ENCODE measurements around the gene ABCG8.
"Not testable (repeated sequence)": the region's sequence is repeated elsewhere in the genome, so short reads cannot be mapped to it uniquely, and the experiment has no call there.

The ABCG8 gene

DNA sequence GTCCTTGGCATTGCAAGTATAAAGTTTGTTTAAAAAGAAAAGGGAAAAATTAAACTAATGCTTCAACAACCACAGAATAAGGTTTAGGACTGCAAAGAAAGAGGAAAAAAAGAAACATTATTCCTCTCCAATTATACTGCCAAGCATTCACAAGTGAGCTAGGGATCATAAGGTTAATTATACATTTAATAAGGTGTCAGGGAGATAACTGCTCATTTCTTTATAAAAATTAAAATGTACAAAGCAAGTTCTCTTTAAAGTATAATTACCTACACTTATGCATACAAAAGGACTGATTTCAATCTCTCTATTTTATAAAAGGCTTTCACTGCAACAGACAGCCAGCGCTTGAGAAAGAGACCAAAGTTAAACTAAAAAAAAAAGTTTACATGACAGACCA lies 58.1 kb downstream of the ABCG8 start:
- H3K4me1 ChIP-seq (ENCODE audit: control insufficient read depth, insufficient read depth, low read length) = no peaks in the 10 kb centered on the region
- H3K27ac ChIP-seq (ENCODE audit: low read depth, low read length) = no peak overlapping the region
- H3K9me3 ChIP-seq (ENCODE audit: control insufficient read depth, insufficient read depth, low read depth, low read length) = no peaks in the 10 kb centered on the region
- H3K36me3 ChIP-seq (ENCODE audit: control insufficient read depth, insufficient read depth, low read length) = peaks cover 99% of the 10 kb centered on the region
- no peaks in the 10 kb centered on the region for H3K27me3 ChIP-seq (ENCODE audit: control insufficient read depth, insufficient read depth, low read length)
- no peak overlapping the region for H3K9ac ChIP-seq (ENCODE audit: low read length)
- no peak overlapping the region for H3K4me3 ChIP-seq (ENCODE audit: low read depth, low read length)

DNA sequence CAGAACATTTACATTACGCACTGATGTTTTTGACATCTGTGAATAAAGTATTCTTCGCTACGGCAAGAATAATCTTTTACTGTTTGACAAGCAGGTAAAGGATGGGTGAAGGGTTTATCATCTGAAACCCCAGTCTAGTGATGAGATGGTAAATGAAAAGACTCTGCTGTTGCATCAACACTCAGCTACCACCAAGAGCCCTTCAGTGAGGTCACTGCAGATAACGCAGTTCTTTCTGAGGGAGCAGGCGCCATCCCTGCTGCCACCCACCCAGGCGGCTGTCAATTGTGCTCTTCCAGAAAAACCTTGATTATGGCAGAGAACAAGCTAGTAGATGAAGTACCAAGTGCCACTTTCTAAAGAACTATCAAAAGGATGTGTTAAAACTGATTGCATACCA lies 58.7 kb downstream of the ABCG8 start:
- H3K4me3 ChIP-seq (ENCODE audit: low read depth, low read length) = no peak overlapping the region
- H3K27ac ChIP-seq (ENCODE audit: low read depth, low read length) = no peak overlapping the region
- H3K9ac ChIP-seq (ENCODE audit: low read length) = no peak overlapping the region
- no peaks in the 10 kb centered on the region for H3K27me3 ChIP-seq (ENCODE audit: control insufficient read depth, insufficient read depth, low read length)
- H3K9me3 ChIP-seq (ENCODE audit: control insufficient read depth, insufficient read depth, low read depth, low read length) = no peaks in the 10 kb centered on the region
- H3K4me1 ChIP-seq (ENCODE audit: control insufficient read depth, insufficient read depth, low read length) = no peaks in the 10 kb centered on the region
- peaks cover 98% of the 10 kb centered on the region for H3K36me3 ChIP-seq (ENCODE audit: control insufficient read depth, insufficient read depth, low read length)

DNA sequence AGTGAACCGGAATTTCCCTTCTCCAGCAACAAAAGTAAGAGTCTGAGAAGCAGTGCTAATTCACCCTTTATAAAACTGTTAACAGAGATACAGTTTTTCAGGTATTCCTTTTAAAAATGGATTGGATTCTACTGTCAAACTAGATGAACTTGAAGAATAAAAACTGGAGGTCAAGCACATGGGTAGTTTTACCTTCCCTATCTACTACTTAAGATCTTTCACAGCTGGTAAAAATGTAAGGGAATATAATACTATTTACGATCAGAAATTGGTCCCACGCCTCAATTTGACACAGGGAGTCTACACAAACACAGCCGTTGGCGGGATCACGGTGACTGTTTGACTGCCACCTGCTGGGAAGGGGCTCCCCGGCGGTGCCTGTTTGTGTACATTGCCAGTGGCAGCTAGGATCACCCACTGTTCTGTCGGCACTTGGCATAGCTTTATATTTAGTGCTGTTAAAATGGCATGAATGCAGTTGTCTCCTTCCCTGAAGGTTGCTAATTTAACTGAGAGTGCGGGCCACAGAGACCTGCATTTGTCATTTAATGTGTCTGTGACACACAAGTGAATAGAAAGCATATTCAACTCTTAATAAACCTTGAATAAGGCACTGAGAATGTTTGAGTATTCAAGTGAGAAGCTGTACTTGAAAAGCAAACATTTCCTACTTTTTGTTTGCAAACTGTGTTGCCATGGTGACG lies 59.5 kb downstream of the ABCG8 start:
- Histone ChIP-seq H3K4me1 (ENCODE audit: control insufficient read depth, insufficient read depth, low read length) (no peaks in the 10 kb centered on the region), H3K27me3 (ENCODE audit: control insufficient read depth, insufficient read depth, low read length) (no peaks in the 10 kb centered on the region), H3K4me3 (ENCODE audit: low read depth, low read length) (no peak overlapping the region), H3K36me3 (ENCODE audit: control insufficient read depth, insufficient read depth, low read length) (peaks cover 97% of the 10 kb centered on the region), H3K9me3 (ENCODE audit: control insufficient read depth, insufficient read depth, low read depth, low read length) (no peaks in the 10 kb centered on the region), H3K9ac (ENCODE audit: low read length) (no peak overlapping the region), H3K27ac (ENCODE audit: low read depth, low read length) (no peak overlapping the region)

DNA sequence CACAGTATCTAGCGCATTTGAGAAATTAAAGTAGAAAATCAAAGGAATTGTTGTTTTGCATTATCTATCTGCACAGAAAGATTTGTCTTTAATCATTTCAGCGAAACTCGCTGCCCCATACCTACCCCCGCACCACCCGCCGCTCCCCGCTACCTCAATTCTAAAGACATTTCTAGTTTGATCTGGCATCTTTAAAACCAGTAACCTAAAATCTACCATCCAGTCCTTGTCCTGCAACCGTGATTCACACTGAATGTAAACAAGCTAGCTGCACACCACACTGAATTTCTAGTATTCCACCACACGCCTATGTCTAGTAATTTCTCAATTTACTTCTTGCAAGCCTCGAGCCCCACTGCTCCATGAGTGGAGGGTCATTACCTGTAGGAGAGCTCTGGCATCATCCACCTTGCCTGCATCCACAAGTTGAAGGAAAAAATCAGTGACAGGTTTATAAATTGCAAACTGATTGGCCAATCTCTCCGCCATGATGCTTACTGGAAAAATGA lies 60.1 kb downstream of the ABCG8 start:
- Histone ChIP-seq H3K9me3 (ENCODE audit: control insufficient read depth, insufficient read depth, low read depth, low read length) (no peaks in the 10 kb centered on the region), H3K27ac (ENCODE audit: low read depth, low read length) (no peak overlapping the region), H3K4me3 (ENCODE audit: low read depth, low read length) (no peak overlapping the region), H3K27me3 (ENCODE audit: control insufficient read depth, insufficient read depth, low read length) (no peaks in the 10 kb centered on the region), H3K4me1 (ENCODE audit: control insufficient read depth, insufficient read depth, low read length) (no peaks in the 10 kb centered on the region), H3K36me3 (ENCODE audit: control insufficient read depth, insufficient read depth, low read length) (peaks cover 96% of the 10 kb centered on the region), H3K9ac (ENCODE audit: low read length) (no peak overlapping the region)

DNA sequence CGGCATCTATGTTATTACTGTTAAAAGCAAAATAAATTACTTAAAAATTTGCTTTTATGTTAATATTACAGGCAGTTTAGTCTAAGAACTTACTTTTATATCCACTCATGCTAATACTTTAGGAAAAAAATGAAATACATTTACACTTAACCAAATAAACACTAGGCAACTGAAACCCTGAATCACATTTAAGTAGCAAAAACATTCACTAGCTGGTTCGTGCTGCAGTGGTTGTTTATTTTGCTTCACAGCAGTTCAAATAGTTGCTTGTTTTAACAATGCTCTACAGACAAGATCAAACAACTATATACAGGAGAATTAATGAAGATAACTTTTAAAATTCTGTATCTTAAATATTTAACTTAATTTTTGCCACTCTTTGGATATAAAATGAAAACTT lies 60.8 kb downstream of the ABCG8 start:
- peaks cover 93% of the 10 kb centered on the region for H3K36me3 ChIP-seq (ENCODE audit: control insufficient read depth, insufficient read depth, low read length)
- H3K27me3 ChIP-seq (ENCODE audit: control insufficient read depth, insufficient read depth, low read length) = no peaks in the 10 kb centered on the region

DNA sequence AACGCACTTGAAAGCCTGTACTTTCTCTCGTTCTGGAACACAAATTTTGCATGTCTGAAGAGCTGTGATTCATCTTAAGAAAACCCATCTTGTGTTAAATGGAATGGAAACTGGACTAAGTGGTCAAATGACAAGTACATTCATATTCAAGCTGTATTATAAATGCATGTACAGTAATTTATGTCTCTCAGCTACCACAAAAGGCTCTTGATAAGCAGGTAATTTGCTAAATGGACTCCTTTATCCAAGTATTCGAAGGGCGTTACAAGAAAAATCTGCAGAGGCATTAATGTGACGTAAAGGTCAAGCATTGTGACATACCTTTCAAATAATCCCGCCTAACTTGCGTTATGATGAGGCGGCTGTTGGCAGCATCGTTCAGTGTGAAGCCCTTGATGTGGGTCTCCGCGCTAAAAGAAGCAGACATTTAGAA lies 66.6 kb downstream of the ABCG8 start:
- peaks cover 82% of the 10 kb centered on the region for H3K36me3 ChIP-seq (ENCODE audit: control insufficient read depth, insufficient read depth, low read length)
- H3K27me3 ChIP-seq (ENCODE audit: control insufficient read depth, insufficient read depth, low read length) = no peaks in the 10 kb centered on the region
- no peak overlapping the region for H3K9ac ChIP-seq (ENCODE audit: low read length)
- H3K4me3 ChIP-seq (ENCODE audit: low read depth, low read length) = no peak overlapping the region
- H3K9me3 ChIP-seq (ENCODE audit: control insufficient read depth, insufficient read depth, low read depth, low read length) = no peaks in the 10 kb centered on the region
- H3K27ac ChIP-seq (ENCODE audit: low read depth, low read length) = no peak overlapping the region
- H3K4me1 ChIP-seq (ENCODE audit: control insufficient read depth, insufficient read depth, low read length) = no peaks in the 10 kb centered on the region

More for the DNA sequence above, 60.8 kb downstream of the ABCG8 start:
- no peak overlapping the region for H3K27ac ChIP-seq (ENCODE audit: low read depth, low read length)
- H3K4me3 ChIP-seq (ENCODE audit: low read depth, low read length) = no peak overlapping the region
- H3K9me3 ChIP-seq (ENCODE audit: control insufficient read depth, insufficient read depth, low read depth, low read length) = no peaks in the 10 kb centered on the region
- no peak overlapping the region for H3K9ac ChIP-seq (ENCODE audit: low read length)
- no peaks in the 10 kb centered on the region for H3K4me1 ChIP-seq (ENCODE audit: control insufficient read depth, insufficient read depth, low read length)

DNA sequence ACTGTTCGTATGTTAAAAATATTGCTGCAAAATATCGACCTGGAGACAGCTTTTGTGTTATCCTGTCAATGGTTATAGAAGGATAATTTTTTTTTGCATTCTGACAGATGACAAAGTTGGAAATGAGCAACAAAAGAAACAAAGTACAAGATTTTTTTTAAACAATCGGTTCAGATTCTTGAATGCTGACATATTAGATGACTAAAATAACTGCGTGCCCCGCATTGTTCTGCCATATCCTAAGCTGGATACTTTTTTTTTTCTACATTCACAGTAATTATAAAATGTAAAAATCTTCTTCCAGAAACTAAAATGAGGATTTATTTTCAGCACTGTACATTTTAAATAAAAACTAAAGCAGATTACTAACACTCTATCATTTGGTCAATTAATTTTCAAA lies 67.1 kb downstream of the ABCG8 start:
- Histone ChIP-seq H3K36me3 (ENCODE audit: control insufficient read depth, insufficient read depth, low read length) (peaks cover 82% of the 10 kb centered on the region), H3K9ac (ENCODE audit: low read length) (no peak overlapping the region)

DNA sequence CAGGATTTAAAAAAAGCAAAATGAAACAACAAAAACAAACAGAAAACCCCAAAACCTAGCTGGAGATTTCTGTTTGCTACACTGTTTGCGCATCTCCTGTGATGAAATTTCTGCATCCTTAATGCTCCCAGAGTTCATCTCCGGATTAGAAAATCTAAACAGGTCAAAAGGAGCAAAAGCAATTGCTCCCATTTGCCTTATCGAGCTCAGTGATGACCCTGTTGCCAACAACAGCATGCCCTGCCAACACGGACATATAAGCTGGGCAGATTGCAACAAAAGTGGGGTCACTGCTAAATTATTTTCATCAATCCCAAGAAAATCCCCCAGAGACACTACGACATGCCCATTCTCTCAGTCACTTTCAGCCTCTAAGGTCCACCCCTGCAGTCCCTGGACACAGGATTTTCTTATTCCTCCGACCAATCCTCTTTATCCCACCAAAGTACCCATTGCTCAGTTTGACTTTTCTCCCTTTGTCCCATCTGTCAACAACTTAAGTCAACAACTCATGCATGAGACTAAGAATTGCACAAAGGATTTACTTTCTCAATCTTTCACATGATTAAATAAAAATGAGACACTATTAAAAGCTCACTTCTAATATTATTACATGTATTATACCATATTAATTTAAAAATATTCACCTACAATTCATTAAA lies 67.8 kb downstream of the ABCG8 start:
- no peaks in the 10 kb centered on the region for H3K27me3 ChIP-seq (ENCODE audit: control insufficient read depth, insufficient read depth, low read length)
- no peak overlapping the region for H3K9ac ChIP-seq (ENCODE audit: low read length)
- no peaks in the 10 kb centered on the region for H3K4me1 ChIP-seq (ENCODE audit: control insufficient read depth, insufficient read depth, low read length)
- peaks cover 82% of the 10 kb centered on the region for H3K36me3 ChIP-seq (ENCODE audit: control insufficient read depth, insufficient read depth, low read length)
- no peak overlapping the region; the same call in 1 of the 2 replicates for H3K27ac ChIP-seq (ENCODE audit: low read depth, low read length)
- H3K4me3 ChIP-seq (ENCODE audit: low read depth, low read length) = no peak overlapping the region
- H3K9me3 ChIP-seq (ENCODE audit: control insufficient read depth, insufficient read depth, low read depth, low read length) = no peaks in the 10 kb centered on the region

More for the DNA sequence above, 67.1 kb downstream of the ABCG8 start:
- Histone ChIP-seq H3K27me3 (ENCODE audit: control insufficient read depth, insufficient read depth, low read length) (no peaks in the 10 kb centered on the region), H3K4me1 (ENCODE audit: control insufficient read depth, insufficient read depth, low read length) (no peaks in the 10 kb centered on the region), H3K27ac (ENCODE audit: low read depth, low read length) (no peak overlapping the region), H3K9me3 (ENCODE audit: control insufficient read depth, insufficient read depth, low read depth, low read length) (no peaks in the 10 kb centered on the region), H3K4me3 (ENCODE audit: low read depth, low read length) (no peak overlapping the region)

DNA sequence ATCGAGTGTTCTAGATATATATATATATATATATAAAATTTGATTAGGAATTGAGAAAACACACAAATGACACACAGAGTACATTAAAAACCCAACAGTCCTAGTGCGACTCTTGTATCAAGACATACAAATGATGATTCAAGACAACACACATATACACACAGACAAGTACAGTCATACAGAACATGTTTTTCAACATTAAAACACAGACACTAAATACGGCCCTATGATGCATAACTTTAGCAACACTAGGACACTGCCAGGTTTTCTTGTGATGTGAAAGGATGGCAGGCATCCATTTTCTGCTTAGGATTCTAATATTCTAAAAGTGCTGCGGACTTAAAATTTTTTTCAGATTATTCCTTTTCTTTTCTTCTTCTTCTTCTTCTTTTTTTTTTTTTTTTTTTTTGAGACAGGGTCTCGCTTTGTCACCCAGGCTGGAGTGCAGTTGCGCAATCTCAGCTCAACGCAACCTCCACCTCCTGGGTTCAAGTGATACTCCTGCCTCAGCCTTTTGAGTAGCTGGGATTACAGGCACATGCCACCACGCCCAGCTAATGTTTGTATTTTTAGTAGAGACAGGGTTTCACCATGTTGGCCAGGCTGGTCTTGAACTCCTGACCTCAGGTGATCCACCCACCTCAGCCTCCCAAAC lies 72.5 kb downstream of the ABCG8 start:
- not testable (repeated sequence) for H3K27me3 ChIP-seq (ENCODE audit: control insufficient read depth, insufficient read depth, low read length); H3K9me3 ChIP-seq (ENCODE audit: control insufficient read depth, insufficient read depth, low read depth, low read length); H3K27ac ChIP-seq (ENCODE audit: low read depth, low read length); H3K4me1 ChIP-seq (ENCODE audit: control insufficient read depth, insufficient read depth, low read length); H3K4me3 ChIP-seq (ENCODE audit: low read depth, low read length); H3K9ac ChIP-seq (ENCODE audit: low read length)
- H3K36me3 ChIP-seq (ENCODE audit: control insufficient read depth, insufficient read depth, low read length) = peaks cover 88% of the 10 kb centered on the region

DNA sequence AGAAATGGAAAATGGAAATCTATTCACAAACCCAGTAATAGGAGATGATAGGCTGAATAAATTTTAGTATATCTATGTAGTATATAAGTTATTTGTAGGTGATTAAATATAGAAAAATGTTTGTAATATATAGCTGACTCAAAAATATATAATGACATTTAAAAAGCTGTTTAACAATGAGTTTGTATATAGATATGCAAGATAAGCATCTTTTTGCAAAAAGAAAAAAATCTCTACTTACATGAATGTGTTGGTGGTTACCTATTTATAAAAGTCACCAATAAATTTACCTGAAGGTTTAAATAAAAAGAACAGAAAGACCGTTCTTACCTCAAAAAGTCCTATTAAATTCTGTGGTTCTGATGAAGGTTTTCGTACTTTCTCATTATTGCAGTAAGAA lies 85.7 kb downstream of the ABCG8 start:
- Histone ChIP-seq H3K4me1 (ENCODE audit: control insufficient read depth, insufficient read depth, low read length) (no peaks in the 10 kb centered on the region), H3K9ac (ENCODE audit: low read length) (no peak overlapping the region), H3K36me3 (ENCODE audit: control insufficient read depth, insufficient read depth, low read length) (peaks cover 97% of the 10 kb centered on the region), H3K27me3 (ENCODE audit: control insufficient read depth, insufficient read depth, low read length) (no peaks in the 10 kb centered on the region), H3K4me3 (ENCODE audit: low read depth, low read length) (no peak overlapping the region), H3K27ac (ENCODE audit: low read depth, low read length) (no peak overlapping the region), H3K9me3 (ENCODE audit: control insufficient read depth, insufficient read depth, low read depth, low read length) (no peaks in the 10 kb centered on the region)

DNA sequence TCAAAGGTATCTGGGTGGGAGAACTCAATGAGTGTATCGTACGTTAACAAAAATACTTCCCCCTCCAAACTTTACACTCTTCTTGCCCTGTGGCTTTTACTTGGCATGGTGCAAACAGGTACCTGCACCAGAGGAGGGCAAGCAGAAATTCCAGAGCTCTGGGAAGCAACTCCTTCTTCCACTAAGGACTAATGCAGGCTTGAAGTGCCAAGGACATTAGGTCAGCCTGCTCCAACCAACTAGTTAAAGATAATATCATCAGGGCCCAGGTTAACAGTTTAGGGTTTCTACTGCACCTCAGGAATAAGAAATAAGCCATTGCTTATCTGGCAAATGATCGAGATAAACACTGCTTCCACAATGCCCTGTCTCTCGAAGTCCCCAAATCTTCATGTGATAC lies 86.7 kb downstream of the ABCG8 start:
- peaks cover 98% of the 10 kb centered on the region for H3K36me3 ChIP-seq (ENCODE audit: control insufficient read depth, insufficient read depth, low read length)
- no peak overlapping the region for H3K27ac ChIP-seq (ENCODE audit: low read depth, low read length)
- H3K4me3 ChIP-seq (ENCODE audit: low read depth, low read length) = no peak overlapping the region
- H3K27me3 ChIP-seq (ENCODE audit: control insufficient read depth, insufficient read depth, low read length) = no peaks in the 10 kb centered on the region
- H3K9me3 ChIP-seq (ENCODE audit: control insufficient read depth, insufficient read depth, low read depth, low read length) = no peaks in the 10 kb centered on the region
- H3K9ac ChIP-seq (ENCODE audit: low read length) = no peak overlapping the region
- H3K4me1 ChIP-seq (ENCODE audit: control insufficient read depth, insufficient read depth, low read length) = no peaks in the 10 kb centered on the region

Data from HUES6 (cell line).